ENCODE measurements around the gene CUL3. TPM values are rescaled to one million over a fixed set of nuclear protein-coding genes. Genes with fewer than 3 reads are reported as not detected.

Gene CUL3
- total RNA-seq, 1 experiment from 2014 or later = 104 TPM

DNA sequence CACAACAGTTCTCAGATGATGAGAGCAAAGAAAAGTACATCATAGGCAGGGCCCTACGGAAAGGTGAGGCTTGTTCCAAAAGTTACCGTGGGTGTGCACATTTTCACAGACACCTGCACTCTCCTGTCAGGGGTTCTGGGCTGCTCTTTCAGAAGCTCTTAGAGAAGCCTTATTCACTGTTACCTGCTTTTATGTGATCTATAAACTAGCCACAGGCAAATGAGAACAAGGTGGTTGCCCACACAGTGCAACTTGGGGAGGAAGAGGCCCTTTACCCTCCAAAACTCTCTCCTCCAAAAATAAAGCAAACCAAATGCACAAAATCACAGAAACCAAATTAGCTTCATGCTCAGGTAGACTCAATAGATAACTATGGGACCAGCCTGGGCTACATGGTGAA lies 11.1 kb upstream of the CUL3 start:
- intact Hi-C loops (cut with micrococcal nuclease; ENCODE audit: unreplicated experiment) = no loop called here
- TF ChIP-seq, protein P1, sequence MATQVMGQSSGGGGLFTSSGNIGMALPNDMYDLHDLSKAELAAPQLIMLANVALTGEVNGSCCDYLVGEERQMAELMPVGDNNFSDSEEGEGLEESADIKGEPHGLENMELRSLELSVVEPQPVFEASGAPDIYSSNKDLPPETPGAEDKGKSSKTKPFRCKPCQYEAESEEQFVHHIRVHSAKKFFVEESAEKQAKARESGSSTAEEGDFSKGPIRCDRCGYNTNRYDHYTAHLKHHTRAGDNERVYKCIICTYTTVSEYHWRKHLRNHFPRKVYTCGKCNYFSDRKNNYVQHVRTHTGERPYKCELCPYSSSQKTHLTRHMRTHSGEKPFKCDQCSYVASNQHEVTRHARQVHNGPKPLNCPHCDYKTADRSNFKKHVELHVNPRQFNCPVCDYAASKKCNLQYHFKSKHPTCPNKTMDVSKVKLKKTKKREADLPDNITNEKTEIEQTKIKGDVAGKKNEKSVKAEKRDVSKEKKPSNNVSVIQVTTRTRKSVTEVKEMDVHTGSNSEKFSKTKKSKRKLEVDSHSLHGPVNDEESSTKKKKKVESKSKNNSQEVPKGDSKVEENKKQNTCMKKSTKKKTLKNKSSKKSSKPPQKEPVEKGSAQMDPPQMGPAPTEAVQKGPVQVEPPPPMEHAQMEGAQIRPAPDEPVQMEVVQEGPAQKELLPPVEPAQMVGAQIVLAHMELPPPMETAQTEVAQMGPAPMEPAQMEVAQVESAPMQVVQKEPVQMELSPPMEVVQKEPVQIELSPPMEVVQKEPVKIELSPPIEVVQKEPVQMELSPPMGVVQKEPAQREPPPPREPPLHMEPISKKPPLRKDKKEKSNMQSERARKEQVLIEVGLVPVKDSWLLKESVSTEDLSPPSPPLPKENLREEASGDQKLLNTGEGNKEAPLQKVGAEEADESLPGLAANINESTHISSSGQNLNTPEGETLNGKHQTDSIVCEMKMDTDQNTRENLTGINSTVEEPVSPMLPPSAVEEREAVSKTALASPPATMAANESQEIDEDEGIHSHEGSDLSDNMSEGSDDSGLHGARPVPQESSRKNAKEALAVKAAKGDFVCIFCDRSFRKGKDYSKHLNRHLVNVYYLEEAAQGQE (IDR thresholded peaks at IDR 0.05; ENCODE audit: insufficient read depth in 1 of 2, low read depth in 2 of 2, low read length in 1 of 2) = no peak
- TF ChIP-seq, protein P2, sequence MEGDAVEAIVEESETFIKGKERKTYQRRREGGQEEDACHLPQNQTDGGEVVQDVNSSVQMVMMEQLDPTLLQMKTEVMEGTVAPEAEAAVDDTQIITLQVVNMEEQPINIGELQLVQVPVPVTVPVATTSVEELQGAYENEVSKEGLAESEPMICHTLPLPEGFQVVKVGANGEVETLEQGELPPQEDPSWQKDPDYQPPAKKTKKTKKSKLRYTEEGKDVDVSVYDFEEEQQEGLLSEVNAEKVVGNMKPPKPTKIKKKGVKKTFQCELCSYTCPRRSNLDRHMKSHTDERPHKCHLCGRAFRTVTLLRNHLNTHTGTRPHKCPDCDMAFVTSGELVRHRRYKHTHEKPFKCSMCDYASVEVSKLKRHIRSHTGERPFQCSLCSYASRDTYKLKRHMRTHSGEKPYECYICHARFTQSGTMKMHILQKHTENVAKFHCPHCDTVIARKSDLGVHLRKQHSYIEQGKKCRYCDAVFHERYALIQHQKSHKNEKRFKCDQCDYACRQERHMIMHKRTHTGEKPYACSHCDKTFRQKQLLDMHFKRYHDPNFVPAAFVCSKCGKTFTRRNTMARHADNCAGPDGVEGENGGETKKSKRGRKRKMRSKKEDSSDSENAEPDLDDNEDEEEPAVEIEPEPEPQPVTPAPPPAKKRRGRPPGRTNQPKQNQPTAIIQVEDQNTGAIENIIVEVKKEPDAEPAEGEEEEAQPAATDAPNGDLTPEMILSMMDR (IDR thresholded peaks at IDR 0.05) = no peak
- TF ChIP-seq SIN3A (IDR thresholded peaks at IDR 0.05; ENCODE audit: borderline replicate concordance, insufficient read depth, low read depth, low read length) (no peak), POLR2AphosphoS5 (IDR thresholded peaks at IDR 0.05; ENCODE audit: low read depth, low read length) (no peak), TCF7L2 (IDR thresholded peaks at IDR 0.05; ENCODE audit: low read depth, low read length) (no peak)
- Histone ChIP-seq H3K27ac (ENCODE audit: low read length) (no peak overlapping the region), H3K4me1 (ENCODE audit: control insufficient read depth, insufficient read depth, low read length) (no peaks in the 10 kb centered on the region), H3K36me3 (ENCODE audit: control insufficient read depth, insufficient read depth, low read length) (no peaks in the 10 kb centered on the region), H3K9me3 (ENCODE audit: control insufficient read depth, insufficient read depth, low read depth, low read length) (no peaks in the 10 kb centered on the region), H3K27me3 (ENCODE audit: control insufficient read depth, insufficient read depth, low read length) (no peaks in the 10 kb centered on the region), H3K4me3 (ENCODE audit: low read depth in 2 of 2, low read length in 2 of 2) (no peak overlapping the region)
- ATAC-seq = no peak
- ChIA-PET CTCF (no interaction called here), POLR2A (no interaction called here)
- no TSS peak for BruUV-seq (replicated peaks)
- DNase-seq (ENCODE audit: low read depth, low spot score) = no peak
- in situ Hi-C loops (cut with HindIII; ENCODE audit: low pct_unique_long_range_greater_than_20kb, low sequenced_read_pairs) = no loop called here

GRCh38 chr2:224595518-224595917 lies 10.4 kb upstream of the CUL3 start:
- H3K4me1 ChIP-seq (ENCODE audit: control insufficient read depth, insufficient read depth, low read length) = no peaks in the 10 kb centered on the region
- BruUV-seq (replicated peaks) = no TSS peak
- ChIA-PET POLR2A (no interaction called here), CTCF (no interaction called here)
- H3K36me3 ChIP-seq (ENCODE audit: control insufficient read depth, insufficient read depth, low read length) = no peaks in the 10 kb centered on the region
- ATAC-seq (no peak), DNase-seq (ENCODE audit: low read depth, low spot score) (no peak)
- TF ChIP-seq, protein P2 (IDR thresholded peaks at IDR 0.05) = no peak
- TF ChIP-seq, protein P1 (IDR thresholded peaks at IDR 0.05; ENCODE audit: insufficient read depth in 1 of 2, low read depth in 2 of 2, low read length in 1 of 2) = no peak
- TF ChIP-seq SIN3A (IDR thresholded peaks at IDR 0.05; ENCODE audit: borderline replicate concordance, insufficient read depth, low read depth, low read length) (no peak), POLR2AphosphoS5 (IDR thresholded peaks at IDR 0.05; ENCODE audit: low read depth, low read length) (no peak), TCF7L2 (IDR thresholded peaks at IDR 0.05; ENCODE audit: low read depth, low read length) (no peak)
- H3K27ac ChIP-seq (ENCODE audit: low read length) = no peak overlapping the region
- no peaks in the 10 kb centered on the region for H3K9me3 ChIP-seq (ENCODE audit: control insufficient read depth, insufficient read depth, low read depth, low read length)
- no peak overlapping the region for H3K4me3 ChIP-seq (ENCODE audit: low read depth in 2 of 2, low read length in 2 of 2)
- intact Hi-C loops (cut with micrococcal nuclease; ENCODE audit: unreplicated experiment) = no loop called here
- in situ Hi-C loops (cut with HindIII; ENCODE audit: low pct_unique_long_range_greater_than_20kb, low sequenced_read_pairs) = no loop called here
- no peaks in the 10 kb centered on the region for H3K27me3 ChIP-seq (ENCODE audit: control insufficient read depth, insufficient read depth, low read length)
